DMS153 treated with DMSO at 0.1 percent for 48 hours (cell line): ENCODE measurements around the gene MBD5.

ENCODE experiments used
- DNase-seq: peaks from one replicate; lab custom pipeline; 2025; ENCODE audit not compliant: unreplicated experiment; lab: John Stamatoyannopoulos, UW

MBD5 gene

GRCh38 chr2:148022882-148023281, 2.0 kb downstream of the MBD5 start:
- DNase-seq, result no peak

GRCh38 chr2:148023861-148024260, 3.0 kb downstream of the MBD5 start:
- no peak for DNase-seq

DNA sequence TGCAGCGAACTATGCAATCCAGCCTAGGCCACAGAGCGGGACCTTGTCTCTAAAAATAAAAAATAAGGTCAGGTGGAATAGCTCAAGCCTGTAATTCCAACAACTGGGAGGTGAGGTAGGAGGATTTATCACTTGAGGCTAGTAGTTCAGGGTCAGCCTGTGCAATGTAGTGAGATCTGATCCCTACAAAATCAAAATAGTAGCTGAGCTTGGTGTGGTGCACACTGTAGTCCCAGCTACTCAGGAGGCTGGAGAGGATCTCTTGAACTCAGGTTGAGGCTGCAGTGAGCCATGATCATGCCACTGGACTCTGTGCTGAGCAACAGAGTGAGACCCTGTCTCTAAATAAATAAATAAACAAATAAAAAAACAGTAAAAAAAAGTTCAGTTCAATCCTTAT, 5.7 kb downstream of the MBD5 start:
- DNase-seq, result no peak

DNA sequence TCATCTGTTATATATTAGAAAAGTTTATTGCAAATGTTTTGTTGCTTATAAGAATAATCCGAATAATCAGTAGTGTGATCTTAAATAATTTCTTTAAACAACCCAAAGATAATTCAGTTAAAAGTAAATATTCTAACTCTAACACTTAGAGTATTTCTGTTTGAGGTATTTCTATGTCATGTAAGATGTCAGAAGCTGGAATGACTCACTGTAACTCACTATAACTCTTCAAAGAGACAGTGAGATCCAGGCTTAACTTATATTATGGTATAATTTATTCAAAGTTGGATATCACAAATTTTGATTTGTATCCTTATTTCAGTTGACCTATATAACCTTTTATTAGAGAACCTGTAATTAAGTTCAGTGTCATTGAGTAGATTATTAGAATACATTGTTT, 6.9 kb downstream of the MBD5 start:
- DNase-seq, result no peak

DNA sequence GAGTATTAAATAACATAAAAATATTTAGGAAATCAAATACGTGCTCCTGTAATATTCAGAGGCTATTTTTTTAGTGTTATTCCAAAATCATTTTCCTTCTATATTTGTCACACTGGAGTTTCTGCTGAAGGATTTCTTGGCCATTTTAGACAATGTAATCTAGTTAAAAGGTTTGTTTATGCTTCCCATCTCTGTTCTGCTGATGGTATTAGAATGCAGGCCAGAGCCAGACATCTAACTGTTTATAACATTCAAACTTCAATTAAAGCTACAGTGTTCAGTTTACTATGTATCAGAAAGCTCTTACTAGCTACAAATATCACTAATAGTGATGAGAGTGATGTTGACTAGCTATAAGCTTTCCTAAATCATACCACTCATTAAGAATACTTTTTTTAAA, 7.9 kb downstream of the MBD5 start:
- no peak for DNase-seq

DNA sequence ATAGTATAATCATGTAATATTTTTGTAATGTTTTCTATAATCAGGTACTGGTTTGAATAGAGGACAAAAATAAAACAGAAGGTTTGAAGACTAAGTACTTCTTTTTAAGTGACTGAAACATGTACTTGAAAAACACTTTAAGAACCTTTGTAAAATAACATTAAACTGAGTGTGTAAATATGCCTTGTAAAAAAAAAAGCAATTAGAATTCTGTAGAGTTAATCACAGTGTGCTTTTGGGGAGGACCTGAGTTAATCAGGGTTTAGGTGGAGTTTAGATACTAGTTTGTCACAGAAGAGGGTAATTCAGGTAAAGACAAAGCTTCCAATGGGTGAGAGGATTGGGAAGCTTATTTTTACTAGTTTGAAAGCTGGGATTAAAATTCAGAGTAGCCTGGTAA, 10.3 kb downstream of the MBD5 start:
- no peak for DNase-seq

DNA sequence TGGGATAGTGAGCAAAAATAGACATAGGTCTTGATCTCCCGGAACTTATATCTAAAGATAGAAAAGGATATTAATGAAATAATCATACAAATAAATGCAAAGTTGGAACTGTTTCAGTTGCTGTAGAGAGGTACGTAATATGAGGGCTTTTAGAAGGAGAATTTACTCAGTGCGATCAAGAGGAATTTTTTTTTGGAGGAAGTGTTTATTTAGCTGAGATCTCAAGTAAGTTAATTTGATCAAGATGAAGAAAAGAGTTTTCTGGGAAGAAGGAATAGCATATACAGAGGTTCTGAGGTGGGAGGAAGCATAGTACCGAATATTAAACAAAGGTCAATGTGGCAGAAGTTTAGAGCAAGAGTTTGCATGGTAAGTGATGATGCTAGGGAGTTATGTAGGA, 11.3 kb downstream of the MBD5 start:
- no peak for DNase-seq

- DNase-seq, result no peak
These were observed 18.9 kb downstream of the MBD5 start for GRCh38 chr2:148039783-148040182.

DNA sequence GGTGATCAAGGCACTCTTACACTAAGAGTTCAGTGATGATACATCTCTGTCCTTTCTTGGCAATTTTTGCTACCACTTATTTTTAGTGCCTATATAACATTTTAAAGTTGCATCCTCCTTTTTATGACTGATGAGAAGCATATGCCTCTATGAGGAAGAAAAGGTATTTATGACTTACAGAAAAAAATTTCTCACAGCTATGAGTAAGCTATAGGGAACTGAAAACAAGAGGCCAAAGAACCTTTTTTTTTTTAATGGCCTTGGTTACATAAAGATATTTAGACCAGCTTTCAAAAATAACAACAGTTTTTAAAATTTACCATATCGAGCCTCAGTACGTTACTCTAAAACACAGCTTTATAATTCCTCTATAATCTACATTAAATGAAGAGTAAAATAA, 21.3 kb downstream of the MBD5 start:
- DNase-seq, result no peak

DNA sequence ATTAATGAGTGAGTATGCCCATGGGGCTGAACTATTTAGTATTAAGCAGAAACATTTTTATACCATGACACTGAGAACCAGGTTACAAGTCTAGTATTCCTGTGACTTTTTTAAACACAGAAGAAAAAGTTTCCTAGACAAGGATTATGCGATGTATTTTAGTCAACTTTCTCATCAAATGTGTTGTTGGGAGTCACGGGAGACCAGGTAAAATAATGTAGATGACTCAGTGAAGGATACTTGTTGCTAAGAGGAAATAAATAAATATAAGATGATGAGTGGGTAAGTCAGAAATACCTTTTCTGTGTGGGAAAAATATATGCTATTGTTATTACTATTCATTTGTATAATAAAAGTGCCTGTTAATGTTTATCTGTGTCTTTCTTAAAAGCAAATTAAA, 23.4 kb downstream of the MBD5 start:
- no peak for DNase-seq

DNA sequence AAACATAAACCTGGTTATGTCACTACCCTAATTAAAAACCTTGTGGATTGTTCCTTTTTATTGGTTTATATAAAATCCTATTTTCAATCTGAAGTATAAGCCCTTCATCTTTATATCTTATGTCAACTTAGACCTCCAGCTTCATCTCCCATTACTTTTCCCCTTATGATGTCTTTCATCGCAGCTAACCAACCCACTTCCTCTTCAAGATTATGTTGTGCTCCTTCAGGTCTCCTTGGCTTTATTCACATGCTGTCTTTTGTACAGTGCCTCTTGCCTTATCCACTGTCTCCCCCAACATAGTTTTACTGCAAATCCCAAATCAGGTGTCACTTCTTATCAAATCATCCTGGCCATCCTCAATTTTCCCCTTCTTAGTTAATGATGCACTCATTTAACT, 25.9 kb downstream of the MBD5 start:
- no peak for DNase-seq

DNA sequence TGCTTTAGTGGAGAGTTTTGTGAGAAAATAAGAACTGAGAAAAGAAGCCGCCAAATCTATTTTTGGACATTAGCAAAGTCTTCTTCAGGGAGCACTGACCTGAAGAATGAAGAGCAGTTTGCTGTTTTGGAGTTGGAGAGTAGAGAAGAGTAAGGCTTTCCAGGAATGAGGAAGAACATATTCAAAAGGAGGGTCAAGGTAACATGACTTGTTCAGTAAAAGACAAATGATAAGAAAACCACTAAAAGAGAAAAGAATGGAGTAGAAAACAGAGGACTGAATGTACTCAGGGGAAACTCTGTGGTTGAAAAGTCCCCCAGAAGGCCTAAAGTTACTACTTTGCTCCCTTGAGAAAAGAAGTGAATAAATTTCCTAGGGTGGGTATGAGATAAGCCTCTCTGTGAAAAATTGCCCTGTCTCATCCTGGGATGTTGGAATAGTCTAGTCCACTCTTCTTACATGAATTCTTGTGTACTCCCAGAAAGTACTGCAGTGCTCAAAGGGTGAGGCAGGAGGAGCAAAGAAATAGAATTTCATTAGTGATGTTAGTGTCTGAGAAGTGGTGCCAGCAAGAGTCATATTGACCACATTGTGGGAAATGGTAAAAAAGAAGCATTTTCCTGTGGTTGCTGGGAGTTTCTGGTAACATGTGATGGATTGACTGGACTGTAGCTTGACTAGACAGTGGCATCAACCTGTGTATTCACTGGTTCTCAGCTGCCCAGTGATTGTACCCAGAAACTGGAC, 27.8 kb downstream of the MBD5 start:
- no peak for DNase-seq

DNA sequence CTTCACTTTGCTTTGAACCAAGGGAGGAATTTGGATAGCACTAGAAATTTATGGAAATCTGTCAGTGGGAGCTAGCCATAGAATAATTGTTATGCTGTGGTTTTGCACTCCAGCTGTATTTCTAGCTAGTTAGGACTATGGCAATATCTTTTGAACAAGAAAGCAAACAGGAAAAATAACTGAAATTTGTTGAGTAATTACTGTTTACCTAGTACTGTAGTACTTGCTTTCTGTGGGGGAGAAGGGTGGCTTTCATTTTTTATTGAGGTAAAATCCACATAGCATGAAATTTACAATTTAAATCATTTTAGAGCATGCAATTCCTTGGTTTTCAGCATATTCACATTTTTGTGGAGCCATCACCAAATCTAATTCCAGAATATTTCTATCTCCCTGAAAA, 28.4 kb downstream of the MBD5 start:
- no peak for DNase-seq

DNA sequence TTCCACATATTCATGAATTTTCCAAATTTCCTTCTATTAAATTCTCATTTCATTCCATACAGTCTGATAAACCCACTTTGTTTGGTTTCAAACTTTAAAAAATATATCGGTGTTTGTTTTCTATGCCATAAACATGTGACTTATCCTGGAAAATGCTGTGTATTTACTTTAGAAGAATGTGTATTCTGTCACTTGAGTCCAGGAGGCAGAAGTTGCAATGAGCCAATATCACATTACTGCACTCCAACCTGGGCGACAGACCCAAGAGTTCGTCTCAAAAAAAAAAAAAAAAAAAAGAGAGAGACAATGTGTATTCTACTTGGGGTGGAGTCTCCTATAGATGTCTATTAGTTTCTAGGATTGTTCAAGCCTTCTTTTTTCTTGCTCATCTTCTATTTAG, 31.8 kb downstream of the MBD5 start:
- DNase-seq, result no peak

GRCh38 chr2:148058641-148059040, 37.8 kb downstream of the MBD5 start:
- DNase-seq, result no peak

GRCh38 chr2:148063633-148064032, 42.7 kb downstream of the MBD5 start:
- no peak for DNase-seq

- no peak for DNase-seq
These were observed 45.0 kb downstream of the MBD5 start for GRCh38 chr2:148065936-148066335.

GRCh38 chr2:148067801-148068200, 46.9 kb downstream of the MBD5 start:
- DNase-seq, result no peak

- no peak for DNase-seq
These were observed 50.5 kb downstream of the MBD5 start for GRCh38 chr2:148071351-148071750.

DNA sequence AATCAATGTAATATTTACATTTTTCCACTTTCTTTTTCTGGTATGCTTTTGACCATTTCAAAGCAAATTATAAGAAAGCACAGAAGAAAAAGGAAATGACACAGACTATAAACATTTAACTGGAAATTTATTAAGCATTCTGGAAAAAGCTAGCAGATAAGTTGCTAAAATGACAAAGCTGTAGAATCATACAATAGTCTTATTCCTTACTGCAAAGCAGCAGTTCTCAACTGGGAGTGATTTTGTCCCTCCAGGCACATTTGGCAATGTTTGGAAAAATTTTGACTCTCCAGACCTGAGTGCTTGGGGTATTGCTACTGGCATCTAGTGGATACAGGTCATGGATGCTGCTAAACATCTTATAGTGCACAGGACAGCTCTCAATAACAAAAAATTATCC, 75.1 kb downstream of the MBD5 start:
- DNase-seq, result no peak

DNA sequence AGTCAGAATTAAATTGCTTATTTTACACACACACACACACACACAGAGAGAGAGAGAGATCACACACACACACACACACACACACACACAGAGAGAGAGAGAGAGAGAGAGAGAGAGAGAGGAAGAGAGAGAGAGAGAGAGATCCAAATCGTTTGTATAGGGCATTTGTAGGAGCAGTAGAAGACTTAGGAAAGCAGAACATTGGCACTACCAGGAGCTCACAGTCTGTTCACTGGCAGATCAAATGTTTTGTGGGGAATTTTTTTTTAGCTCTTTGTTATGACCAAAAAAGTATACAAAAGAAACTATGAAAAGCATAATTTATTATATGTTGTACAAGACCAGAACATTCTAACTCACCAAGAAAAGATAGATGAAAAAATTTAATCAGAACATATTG, 81.8 kb downstream of the MBD5 start:
- no peak for DNase-seq

DNA sequence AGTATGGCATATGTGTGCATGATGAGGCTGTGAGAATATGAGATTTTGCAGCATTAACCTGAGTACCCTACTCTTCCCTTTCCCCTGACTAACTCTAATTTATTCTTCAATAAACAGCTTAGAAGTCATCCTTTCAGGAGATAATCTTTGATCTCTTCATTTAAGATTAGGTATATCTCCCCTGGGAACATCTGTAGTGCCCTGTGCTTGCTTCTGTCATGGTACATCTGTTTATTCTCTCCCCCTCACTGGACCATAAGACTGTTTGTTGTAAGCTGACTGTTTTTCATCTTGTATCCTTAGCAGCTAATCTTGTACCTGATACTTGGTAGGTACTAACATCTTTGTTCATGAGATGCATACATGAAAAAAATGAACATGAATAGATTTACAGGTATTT, 83.1 kb downstream of the MBD5 start:
- DNase-seq, result no peak

GRCh38 chr2:148106331-148106730, 85.4 kb downstream of the MBD5 start:
- no peak for DNase-seq

DNA sequence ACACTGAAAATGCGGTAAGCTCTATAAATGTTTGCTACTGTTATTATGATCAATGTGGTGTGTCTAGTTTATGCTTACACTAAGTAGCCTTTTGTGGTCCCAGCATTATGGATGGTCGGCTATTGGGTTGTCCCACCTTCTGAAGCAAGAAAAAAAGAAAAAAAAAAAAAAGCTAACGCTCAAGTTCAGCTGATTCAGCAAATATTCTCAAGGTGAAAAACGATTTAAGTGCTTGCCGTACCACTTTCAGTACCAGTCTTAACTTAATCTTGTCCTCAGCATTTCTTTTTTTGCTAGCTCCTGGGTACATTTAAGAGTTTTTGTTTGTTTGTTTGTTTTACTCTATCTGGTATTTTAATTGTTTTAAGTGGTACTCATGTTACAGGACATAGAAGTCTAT, 87.5 kb downstream of the MBD5 start:
- no peak for DNase-seq
